Measurements from ENCODE around the gene BID. TPM values are rescaled to one million over a fixed set of nuclear protein-coding genes. Genes with fewer than 3 reads are reported as not detected.

BID gene
- 10 to 100 TPM in 5 of 8 experiments, 1 to 10 TPM in 3; 9.1 to 40.2 (median 16.9) TPM for total RNA-seq

- Histone ChIP-seq H3K4me1 (replicated peaks in 1 of 2) (peaks cover 17 to 20% of the 10 kb centered on the region in 2 donors), H3K4me3 (peak within 1 kb of the TSS; percentile 36 to 46 (median 38)), H3K27ac (peak within 1 kb of the TSS; percentile 78 to 84)
- in situ Hi-C loops (cut with MboI; ENCODE audit: low pct_unique_long_range_greater_than_20kb in 2 of 9, low sequenced_read_pairs in 9 of 9, unreplicated experiment in 9 of 9) = no loop called here
- WGBS, 10 experiments = 0 to 50% methylated on average over 1 to 3 of the region's 64 CpGs; no CpG with 5 or more reads in 8 of the 10 experiments
- ATAC-seq (replicated peaks in 6 of 8) = peak in 7 of 8 experiments; percentile 30 to 70 (median 56)
These were observed at the start of gene BID for GRCh38 chr22:17774206-17774925. Gene BID (minus strand): TSS chr22:17774469. CDS start chr22:17750116, 24,353 bp downstream.

DNA sequence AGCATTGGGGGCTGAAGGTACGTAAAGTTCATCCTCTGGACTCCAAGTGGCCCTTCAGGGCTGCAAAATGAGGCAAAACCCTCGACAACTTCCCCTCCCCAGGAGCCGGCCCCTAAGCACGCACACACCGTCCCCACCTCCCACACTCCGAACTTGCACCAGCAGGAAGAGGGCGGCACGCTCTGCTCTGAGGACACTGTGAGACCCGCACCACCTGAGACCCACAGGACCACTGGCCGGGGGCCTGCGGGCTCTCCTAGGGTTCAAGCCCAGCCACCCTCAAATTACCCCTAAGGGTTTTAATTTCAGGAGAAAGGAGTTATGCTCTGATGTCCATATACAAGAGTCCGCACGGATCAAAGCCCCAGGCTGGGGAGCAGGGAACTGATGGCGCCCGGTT is 49.7 kb upstream of the BID start:
- H3K27ac ChIP-seq = no peak overlapping the region
- H3K4me3 ChIP-seq = no peak overlapping the region
- H3K4me1 ChIP-seq (replicated peaks in 1 of 2) = peaks cover 0 to 9% of the 10 kb centered on the region in 2 donors
- WGBS, 10 experiments = 87 to 96% (median 90%) methylated on average over 3 to 9 of the region's 15 CpGs; no CpG with 5 or more reads in 6 of the 10 experiments
- in situ Hi-C loops (cut with MboI; ENCODE audit: low pct_unique_long_range_greater_than_20kb in 2 of 9, low sequenced_read_pairs in 9 of 9, unreplicated experiment in 9 of 9) = loop anchor here in 1 of 9 experiments (25.0 kb wide), 1 partner anchor 112 kb away; no protein-coding TSS in a partner anchor
- ATAC-seq (replicated peaks in 6 of 8) = no peak

- in situ Hi-C loops (cut with MboI; ENCODE audit: low pct_unique_long_range_greater_than_20kb in 2 of 9, low sequenced_read_pairs in 9 of 9, unreplicated experiment in 9 of 9) = loop anchor here in 1 of 9 experiments (25.0 kb wide), 1 partner anchor 111 kb away; no protein-coding TSS in a partner anchor
- H3K4me1 ChIP-seq (replicated peaks in 1 of 2) = peaks cover 0 to 9% of the 10 kb centered on the region in 2 donors
- no peak for ATAC-seq (replicated peaks in 6 of 8)
- 40 to 92% (median 60%) methylated on average over 1 to 2 of the region's 4 CpGs; no CpG with 5 or more reads in 7 of the 10 experiments for WGBS, 10 experiments
- no peak overlapping the region for H3K4me3 ChIP-seq
- H3K27ac ChIP-seq = no peak overlapping the region
These were observed 49.0 kb upstream of the BID start for GRCh38 chr22:17823226-17823625.

DNA sequence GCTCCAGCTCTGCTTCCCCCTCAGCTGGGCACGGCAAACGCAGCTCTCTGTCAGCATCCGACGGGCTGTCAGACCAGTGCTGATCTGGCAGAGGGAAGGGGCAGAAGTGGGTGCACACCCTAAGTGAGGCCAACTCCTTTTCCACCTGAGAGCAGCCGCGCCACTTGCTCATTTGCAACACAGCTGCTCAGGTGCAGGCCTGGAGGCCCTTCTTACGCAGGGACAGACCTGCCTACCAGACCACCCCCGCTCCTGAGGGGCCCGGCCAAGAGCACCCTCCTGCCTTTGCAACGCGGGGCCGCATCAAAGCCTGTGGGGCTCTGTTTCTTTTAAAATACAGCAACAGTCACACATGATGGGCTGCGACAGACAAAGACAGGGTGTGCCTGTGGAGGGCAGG is 47.8 kb upstream of the BID start:
- in situ Hi-C loops (cut with MboI; ENCODE audit: low pct_unique_long_range_greater_than_20kb in 2 of 9, low sequenced_read_pairs in 9 of 9, unreplicated experiment in 9 of 9) = loop anchor here in 1 of 9 experiments (25.0 kb wide), 1 partner anchor 110 kb away; no protein-coding TSS in a partner anchor
- WGBS, 10 experiments = 91 to 100% (median 100%) methylated on average over 1 to 8 of the region's 13 CpGs; no CpG with 5 or more reads in 7 of the 10 experiments
- Histone ChIP-seq H3K4me1 (replicated peaks in 1 of 2) (no peaks in the 10 kb centered on the region), H3K4me3 (no peak overlapping the region), H3K27ac (no peak overlapping the region)
- no peak for ATAC-seq (replicated peaks in 6 of 8)

- 86 to 100% (median 98%) methylated on average over 1 to 2 of the region's 3 CpGs; no CpG with 5 or more reads in 4 of the 10 experiments for WGBS, 10 experiments
- Histone ChIP-seq H3K4me3 (no peak overlapping the region), H3K4me1 (replicated peaks in 1 of 2) (no peaks in the 10 kb centered on the region), H3K27ac (no peak overlapping the region)
- in situ Hi-C loops (cut with MboI; ENCODE audit: low pct_unique_long_range_greater_than_20kb in 2 of 9, low sequenced_read_pairs in 9 of 9, unreplicated experiment in 9 of 9) = loop anchor here in 1 of 9 experiments (25.0 kb wide), 1 partner anchor 109 kb away; no protein-coding TSS in a partner anchor
- ATAC-seq (replicated peaks in 6 of 8) = no peak
These were observed 46.7 kb upstream of the BID start for GRCh38 chr22:17820879-17821439.

GRCh38 chr22:17818649-17819048 is 44.4 kb upstream of the BID start:
- no peak overlapping the region for H3K4me3 ChIP-seq
- H3K4me1 ChIP-seq (replicated peaks in 1 of 2) = no peaks in the 10 kb centered on the region
- no CpG with 5 or more reads among the region's 14 CpGs for WGBS, 10 experiments
- in situ Hi-C loops (cut with MboI; ENCODE audit: low pct_unique_long_range_greater_than_20kb in 2 of 9, low sequenced_read_pairs in 9 of 9, unreplicated experiment in 9 of 9) = loop anchor here in 1 of 9 experiments (25.0 kb wide), 1 partner anchor 106 kb away; no protein-coding TSS in a partner anchor
- H3K27ac ChIP-seq = no peak overlapping the region
- ATAC-seq (replicated peaks in 6 of 8) = peak in 3 of 8 experiments; percentile 12 to 22 (median 12)

DNA sequence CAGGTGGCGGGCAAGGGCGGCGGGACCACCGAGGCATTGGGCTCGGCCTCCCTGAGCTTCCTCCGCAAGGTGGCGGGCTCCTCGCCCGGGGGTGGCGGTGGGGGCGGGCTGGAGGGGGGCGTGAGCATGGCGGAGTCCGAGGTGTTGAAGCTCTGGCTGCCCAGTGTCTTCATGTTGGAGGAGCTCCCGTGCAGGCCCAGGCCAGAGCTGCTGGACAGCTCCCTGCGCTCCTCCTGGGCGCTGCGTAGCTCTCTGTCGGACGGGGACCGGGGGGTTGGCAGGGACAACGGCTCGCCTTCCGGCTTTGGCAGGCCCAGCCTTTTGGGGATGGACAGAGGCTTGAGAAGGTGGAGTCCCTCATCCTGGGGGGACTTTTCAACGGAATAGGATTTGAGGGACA is 43.9 kb upstream of the BID start:
- WGBS, 10 experiments = 76 to 82% methylated on average over 4 to 6 of the region's 25 CpGs; no CpG with 5 or more reads in 8 of the 10 experiments
- in situ Hi-C loops (cut with MboI; ENCODE audit: low pct_unique_long_range_greater_than_20kb in 2 of 9, low sequenced_read_pairs in 9 of 9, unreplicated experiment in 9 of 9) = loop anchor here in 1 of 9 experiments (25.0 kb wide), 1 partner anchor 106 kb away; no protein-coding TSS in a partner anchor
- ATAC-seq (replicated peaks in 6 of 8) = peak in 4 of 8 experiments; percentile 22 to 43 (median 30)

DNA sequence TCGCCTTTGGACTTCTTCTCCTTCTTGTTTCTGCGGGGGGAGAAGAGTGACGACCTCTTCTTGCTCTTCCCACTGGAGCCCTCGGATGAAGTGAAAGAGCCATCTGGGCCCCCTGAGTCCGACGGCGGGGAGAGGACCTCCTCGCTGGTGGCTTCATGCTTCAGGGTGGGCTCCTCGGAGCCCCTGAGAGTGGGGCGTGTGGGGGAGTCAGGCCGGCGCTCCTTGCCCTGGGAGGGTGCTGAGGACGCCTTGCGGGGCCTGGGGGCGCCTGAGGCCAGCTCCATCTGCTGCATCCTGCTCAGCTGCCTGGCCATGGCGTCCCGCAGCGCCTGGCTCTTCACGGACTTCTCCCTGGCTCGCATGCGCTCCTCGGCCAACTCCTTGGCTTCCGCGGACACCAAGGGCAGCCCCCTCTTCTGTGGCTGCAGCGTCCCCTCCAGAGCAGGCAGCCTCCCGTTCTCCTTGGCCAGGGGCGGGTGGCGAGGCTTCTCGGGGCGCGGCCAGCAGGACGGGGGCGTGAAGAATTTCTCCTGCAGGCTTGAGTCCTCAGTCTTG is 43.3 kb upstream of the BID start:
- H3K27ac ChIP-seq = no peak overlapping the region
- in situ Hi-C loops (cut with MboI; ENCODE audit: low pct_unique_long_range_greater_than_20kb in 2 of 9, low sequenced_read_pairs in 9 of 9, unreplicated experiment in 9 of 9) = loop anchor here in 1 of 9 experiments (25.0 kb wide), 1 partner anchor 105 kb away; no protein-coding TSS in a partner anchor
- ATAC-seq (replicated peaks in 6 of 8) = no peak
- 83 to 100% (median 97%) methylated on average over 1 to 9 of the region's 33 CpGs; no CpG with 5 or more reads in 6 of the 10 experiments for WGBS, 10 experiments
- H3K4me3 ChIP-seq = no peak overlapping the region
- no peaks in the 10 kb centered on the region for H3K4me1 ChIP-seq (replicated peaks in 1 of 2)

More for the DNA sequence above, 43.9 kb upstream of the BID start:
- H3K27ac ChIP-seq = no peak overlapping the region
- no peaks in the 10 kb centered on the region for H3K4me1 ChIP-seq (replicated peaks in 1 of 2)
- H3K4me3 ChIP-seq = no peak overlapping the region

DNA sequence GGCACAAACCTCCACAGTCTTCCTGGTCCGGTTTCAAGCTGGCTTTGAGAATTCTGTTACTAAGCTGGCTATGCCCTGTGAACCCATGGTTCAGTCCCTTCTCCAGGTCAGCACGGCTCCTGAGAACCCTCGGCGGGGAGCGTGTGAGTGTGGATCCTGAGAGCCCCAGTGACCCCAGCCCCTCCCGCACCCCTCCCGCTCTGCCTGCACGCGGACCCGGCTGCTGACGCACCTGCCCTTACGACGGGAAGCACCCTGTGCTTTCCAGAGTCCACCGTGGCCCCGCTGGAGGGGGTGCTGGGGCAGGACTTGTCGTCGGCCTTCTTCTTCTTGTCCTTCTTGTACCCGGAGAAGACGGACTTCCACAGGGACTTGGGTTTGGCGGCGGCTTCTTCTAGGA is 42.8 kb upstream of the BID start:
- Histone ChIP-seq H3K4me3 (no peak overlapping the region), H3K27ac (no peak overlapping the region), H3K4me1 (replicated peaks in 1 of 2) (no peaks in the 10 kb centered on the region)
- in situ Hi-C loops (cut with MboI; ENCODE audit: low pct_unique_long_range_greater_than_20kb in 2 of 9, low sequenced_read_pairs in 9 of 9, unreplicated experiment in 9 of 9) = loop anchor here in 1 of 9 experiments (25.0 kb wide), 1 partner anchor 105 kb away; no protein-coding TSS in a partner anchor
- WGBS, 10 experiments = 81 to 100% (median 92%) methylated on average over 1 to 6 of the region's 21 CpGs; no CpG with 5 or more reads in 6 of the 10 experiments
- no peak for ATAC-seq (replicated peaks in 6 of 8)

GRCh38 chr22:17816649-17817048 is 42.4 kb upstream of the BID start:
- in situ Hi-C loops (cut with MboI; ENCODE audit: low pct_unique_long_range_greater_than_20kb in 2 of 9, low sequenced_read_pairs in 9 of 9, unreplicated experiment in 9 of 9) = loop anchor here in 1 of 9 experiments (25.0 kb wide), 1 partner anchor 104 kb away; no protein-coding TSS in a partner anchor
- Histone ChIP-seq H3K27ac (no peak overlapping the region), H3K4me3 (no peak overlapping the region), H3K4me1 (replicated peaks in 1 of 2) (no peaks in the 10 kb centered on the region)
- ATAC-seq (replicated peaks in 6 of 8) = no peak
- 96 to 100% (median 100%) methylated on average over 2 to 10 of the region's 14 CpGs; no CpG with 5 or more reads in 7 of the 10 experiments for WGBS, 10 experiments

DNA sequence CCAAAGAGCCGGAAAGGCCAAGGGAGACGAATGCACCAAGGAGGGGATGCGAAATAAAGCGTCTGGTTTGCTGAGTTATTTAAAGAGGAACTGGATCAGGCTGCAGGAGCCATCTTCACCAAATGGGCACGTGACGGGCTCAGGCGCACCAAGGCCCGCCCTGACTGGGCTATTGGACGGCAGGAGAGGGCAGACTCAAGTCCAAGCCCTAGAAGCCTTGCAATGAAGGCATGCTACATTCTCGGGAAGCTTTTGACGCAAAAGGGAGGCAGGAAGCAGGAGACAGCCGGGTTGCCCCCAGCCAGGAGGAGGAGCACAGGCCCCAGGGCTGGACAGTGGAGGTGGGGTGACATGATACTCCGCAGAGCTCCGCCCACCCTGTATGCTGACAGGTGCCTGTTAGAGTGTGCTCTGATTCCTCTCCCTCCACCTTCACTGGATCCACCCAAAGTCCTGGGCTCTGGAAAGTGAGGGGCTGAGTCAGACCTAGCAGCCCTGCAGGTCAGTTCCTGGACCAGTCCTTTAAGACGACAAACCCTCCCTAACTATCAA is 41.5 kb upstream of the BID start:
- WGBS, 10 experiments = 77 to 92% (median 87%) methylated on average over 3 to 12 of the region's 15 CpGs; no CpG with 5 or more reads in 5 of the 10 experiments
- Histone ChIP-seq H3K27ac (no peak overlapping the region), H3K4me3 (no peak overlapping the region), H3K4me1 (replicated peaks in 1 of 2) (no peaks in the 10 kb centered on the region)
- in situ Hi-C loops (cut with MboI; ENCODE audit: low pct_unique_long_range_greater_than_20kb in 2 of 9, low sequenced_read_pairs in 9 of 9, unreplicated experiment in 9 of 9) = loop anchor here in 1 of 9 experiments (25.0 kb wide), 1 partner anchor 103 kb away; no protein-coding TSS in a partner anchor
- ATAC-seq (replicated peaks in 6 of 8) = no peak

GRCh38 chr22:17814830-17815229 is 40.6 kb upstream of the BID start:
- in situ Hi-C loops (cut with MboI; ENCODE audit: low pct_unique_long_range_greater_than_20kb in 2 of 9, low sequenced_read_pairs in 9 of 9, unreplicated experiment in 9 of 9) = loop anchor here in 1 of 9 experiments (25.0 kb wide), 1 partner anchor 103 kb away; no protein-coding TSS in a partner anchor
- WGBS, 10 experiments = 87 to 100% (median 96%) methylated on average over 2 to 16 of the region's 20 CpGs; no CpG with 5 or more reads in 4 of the 10 experiments
- Histone ChIP-seq H3K4me3 (no peak overlapping the region), H3K27ac (no peak overlapping the region), H3K4me1 (replicated peaks in 1 of 2) (no peaks in the 10 kb centered on the region)
- ATAC-seq (replicated peaks in 6 of 8) = no peak
